GM13977 (cell line): ENCODE measurements around the gene TSHZ2.
"Not testable (repeated sequence)": the region's sequence is repeated elsewhere in the genome, so short reads cannot be mapped to it uniquely, and the experiment has no call there.

Experiments
- DNase-seq: peaks from one replicate; pipeline ENCODE4 v3.0.0; 2012; ENCODE audit warnings: low spot score
- CTCF ChIP-seq: IDR thresholded peaks from 2 replicates; pipeline ENCODE4 v1.5.1; 2012; ENCODE audit warnings: mild to moderate bottlenecking, control low read depth; ENCODE audit not compliant: insufficient read depth; ENCODE audit errors: extremely low read depth, missing control alignments
- in situ Hi-C: fragments of 300-500 bp; cut with MboI; formaldehyde crosslinking; loops from one replicate; pipeline ENCODE4 v1.12.0; 2022; ENCODE audit warnings: low sequenced_read_pairs, low pct_unique_long_range_greater_than_20kb, mixed read lengths, inconsistent platforms; ENCODE audit not compliant: unreplicated experiment

TSHZ2 gene

GRCh38 chr20:53515749-53516148 is 543.6 kb downstream of the TSHZ2 start:
- no peak for TF ChIP-seq CTCF
- in situ Hi-C loops, result no loop called here
- no peak for DNase-seq

DNA sequence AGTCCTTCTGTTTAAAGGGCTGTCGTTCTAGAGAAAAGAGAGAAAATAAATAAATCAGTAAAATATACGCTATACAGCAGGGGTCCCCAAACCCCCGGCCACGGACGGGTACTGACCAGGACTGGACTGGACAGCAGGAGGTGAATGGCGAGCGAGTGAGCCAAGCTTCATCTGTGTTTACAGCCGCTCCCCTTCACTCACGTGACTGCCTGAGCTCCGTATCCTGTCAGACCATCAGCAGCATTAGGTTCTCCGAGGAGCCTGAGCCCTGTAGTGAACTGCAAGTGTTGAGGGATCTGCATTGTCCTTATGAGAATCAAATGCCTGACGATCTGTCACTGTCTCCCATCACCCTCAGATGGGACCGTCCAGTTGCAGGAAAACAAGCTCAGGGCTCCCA is 545.0 kb downstream of the TSHZ2 start:
- no peak for TF ChIP-seq CTCF
- in situ Hi-C loops, result no loop called here
- DNase-seq, result no peak

DNA sequence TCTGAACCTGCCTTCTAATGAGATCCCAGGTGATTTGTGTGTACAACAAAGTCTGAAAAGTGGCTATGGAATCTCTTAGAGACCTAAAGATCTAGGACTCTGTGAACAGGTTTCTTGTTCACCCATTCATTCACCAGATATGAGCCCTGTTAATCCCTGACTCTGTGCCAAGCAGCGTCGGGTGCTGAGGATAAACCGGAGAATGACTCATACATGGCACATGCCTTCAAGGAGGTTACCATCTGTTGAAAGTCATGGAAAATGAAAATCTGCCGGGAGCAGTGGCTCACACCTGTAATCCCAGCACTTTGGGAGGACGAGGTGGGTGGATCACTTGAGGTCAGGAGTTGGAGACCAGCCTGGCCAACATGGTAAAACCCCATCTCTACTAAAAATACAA is 549.3 kb downstream of the TSHZ2 start:
- DNase-seq, in situ Hi-C loops: not testable (repeated sequence)

- no peak for TF ChIP-seq CTCF
- no peak for DNase-seq
- in situ Hi-C loops, result no loop called here
Measured at GRCh38 chr20:53522026-53522425, 549.9 kb downstream of the TSHZ2 start.

DNA sequence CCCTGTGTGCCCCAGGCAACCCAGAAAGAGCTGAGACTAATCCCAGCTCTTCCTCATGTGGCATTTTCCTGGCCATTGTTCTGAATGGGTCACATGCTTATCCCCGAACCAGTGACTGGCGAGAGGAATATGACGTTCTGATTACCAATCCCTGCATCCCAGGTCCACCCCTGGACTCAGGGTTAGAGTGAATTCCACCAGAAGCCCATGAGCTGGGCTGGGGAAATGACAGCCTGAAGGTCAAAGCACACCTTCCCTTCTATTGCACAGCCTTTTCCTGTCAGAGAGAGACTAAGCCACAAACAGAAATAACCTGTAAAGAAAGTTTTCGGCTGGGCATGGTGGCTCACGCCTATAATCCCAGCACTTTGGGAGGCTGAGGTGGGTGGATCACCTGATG is 550.5 kb downstream of the TSHZ2 start:
- no peak for DNase-seq
- no peak for TF ChIP-seq CTCF
- in situ Hi-C loops, result no loop called here

GRCh38 chr20:53523615-53524014 is 551.5 kb downstream of the TSHZ2 start:
- DNase-seq, in situ Hi-C loops: not testable (repeated sequence)

DNA sequence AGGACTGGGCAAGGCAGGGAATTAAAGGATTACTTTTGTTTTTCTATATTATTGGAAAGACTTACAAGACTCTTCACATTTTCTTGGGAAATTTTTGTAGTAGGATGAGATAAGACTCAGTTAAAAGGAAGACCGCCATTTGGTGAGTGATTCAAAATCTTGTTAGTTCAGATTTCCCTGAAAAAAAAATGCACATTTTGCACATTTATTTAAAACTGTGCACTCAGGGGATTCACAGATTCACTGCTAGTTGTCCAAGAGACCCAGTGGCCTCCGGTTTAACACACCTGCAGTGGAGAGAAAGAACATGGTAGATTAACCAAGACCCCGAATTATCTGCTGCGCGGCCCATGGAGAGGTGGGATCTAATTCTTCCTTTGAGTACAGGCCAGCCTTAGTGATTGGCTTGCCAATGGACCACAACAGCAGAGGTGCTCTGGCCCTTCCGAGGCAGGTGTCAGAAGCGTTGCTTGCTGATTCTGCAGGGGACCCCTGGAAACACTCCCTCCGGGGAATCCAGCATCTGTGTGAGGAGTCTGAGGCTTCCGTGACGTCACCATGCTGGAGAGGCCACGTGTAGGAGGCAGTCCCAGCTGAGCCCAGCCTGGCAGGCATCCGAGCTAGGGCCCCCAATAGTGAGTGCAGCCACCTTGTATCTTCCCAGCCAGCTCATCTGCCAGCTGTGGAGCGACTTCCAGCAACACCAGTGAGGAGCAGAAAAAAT is 552.6 kb downstream of the TSHZ2 start:
- DNase-seq, result no peak
- TF ChIP-seq CTCF, result no peak
- in situ Hi-C loops, result no loop called here

- DNase-seq, result no peak
- no peak for TF ChIP-seq CTCF
- in situ Hi-C loops, result no loop called here
Measured at GRCh38 chr20:53527196-53527595, 555.0 kb downstream of the TSHZ2 start.
